ENCODE data around the gene UBE3B.
A peak's percentile ranks its signal among the peaks of the same experiment; 100 is the strongest.

The UBE3B gene

DNA sequence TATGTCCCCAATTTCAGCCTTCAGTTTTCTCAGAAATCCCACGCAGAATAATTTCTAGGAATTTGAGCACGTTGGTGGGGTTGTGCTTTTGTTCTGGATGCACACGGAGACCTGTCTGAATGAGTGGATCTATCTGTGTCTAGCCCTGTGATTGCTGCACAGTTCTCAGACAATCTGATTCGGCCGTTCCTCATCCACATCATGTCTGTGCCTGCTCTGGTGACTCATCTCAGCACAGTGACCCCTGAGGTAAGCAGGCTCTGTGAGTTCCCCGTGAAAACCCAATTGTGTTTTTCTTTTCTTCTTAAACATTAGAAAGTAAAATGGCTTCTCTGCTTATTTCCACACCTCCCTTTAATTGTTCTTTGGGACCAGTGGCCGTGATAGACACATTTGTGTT, 20.2 kb downstream of the UBE3B start:
- DNase-seq: no peak

DNA sequence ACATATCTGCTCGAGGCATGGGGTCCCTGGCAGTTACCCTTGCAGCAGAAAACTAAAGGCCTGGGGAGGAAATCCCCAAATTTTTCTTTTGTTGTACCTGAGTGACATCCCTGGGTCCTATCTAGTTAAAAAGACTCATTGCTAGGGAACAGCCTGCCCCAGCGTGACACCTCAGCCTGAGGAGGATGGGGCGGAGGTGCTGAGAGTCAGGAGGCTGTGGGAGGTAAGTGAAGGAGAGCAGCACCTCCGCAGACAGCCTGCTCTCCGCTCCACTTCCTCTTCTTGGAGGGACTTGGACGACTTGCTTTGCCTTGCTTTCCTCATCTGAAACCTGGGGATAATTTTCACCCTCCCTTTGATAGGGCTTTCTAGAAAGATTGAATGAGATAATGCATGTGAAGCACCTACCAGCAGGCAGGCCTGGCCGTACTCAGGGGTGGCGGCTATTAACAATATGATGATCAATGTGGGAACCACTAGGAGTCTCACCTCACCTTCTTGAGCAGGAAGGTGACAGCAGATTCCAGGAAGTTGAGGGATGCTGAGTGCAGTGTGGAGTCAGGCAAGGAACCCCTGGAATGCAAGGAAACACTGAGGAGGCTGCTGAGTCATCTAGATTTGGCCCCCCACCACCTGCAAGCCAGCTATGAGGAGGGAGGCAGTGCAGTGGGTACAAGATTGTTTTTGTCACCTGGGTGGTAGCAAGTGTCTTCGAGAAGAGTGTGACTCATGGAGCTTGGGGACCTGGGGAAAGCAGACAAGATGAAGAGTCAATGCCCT, 23.2 kb downstream of the UBE3B start:
- no peak for DNase-seq

DNA sequence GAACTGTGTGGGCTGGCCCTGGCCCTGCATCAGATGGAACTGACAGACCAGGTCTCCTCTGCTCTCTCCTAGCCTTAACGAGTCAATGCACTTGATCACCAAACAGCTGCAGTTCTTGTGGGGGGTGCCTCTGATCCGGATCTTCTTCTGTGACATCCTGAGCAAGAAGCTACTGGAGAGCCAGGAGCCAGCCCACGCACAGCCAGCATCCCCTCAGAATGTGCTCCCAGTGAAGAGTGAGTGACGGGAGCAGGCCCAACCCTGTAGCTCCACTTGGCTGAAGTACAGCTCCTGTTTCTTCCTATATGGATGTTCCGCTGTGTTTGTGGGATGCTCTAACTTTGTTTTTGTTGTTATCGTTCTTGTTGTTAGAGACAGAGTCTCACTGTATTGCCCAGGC, 23.9 kb downstream of the UBE3B start:
- no peak for DNase-seq

DNA sequence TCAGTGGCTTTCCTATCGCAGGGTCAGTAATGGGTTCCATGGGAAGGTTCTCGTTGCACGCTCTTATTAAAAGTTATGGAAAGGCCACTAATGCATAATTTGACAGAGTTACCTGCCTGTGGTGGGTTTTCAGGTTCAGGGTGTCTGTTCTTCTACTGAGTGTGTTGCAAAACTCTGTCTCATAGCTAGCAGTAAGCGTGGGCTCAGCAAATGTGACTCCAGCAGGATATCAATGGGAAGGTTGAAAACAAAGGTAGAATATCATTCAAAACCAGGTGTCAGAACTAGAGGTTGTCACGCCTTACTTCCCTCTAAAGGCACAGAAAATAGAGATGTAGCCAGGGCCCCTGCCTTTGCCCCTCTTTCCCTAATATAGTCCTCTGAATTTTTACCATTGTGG, 24.9 kb downstream of the UBE3B start:
- DNase-seq: no peak

DNA sequence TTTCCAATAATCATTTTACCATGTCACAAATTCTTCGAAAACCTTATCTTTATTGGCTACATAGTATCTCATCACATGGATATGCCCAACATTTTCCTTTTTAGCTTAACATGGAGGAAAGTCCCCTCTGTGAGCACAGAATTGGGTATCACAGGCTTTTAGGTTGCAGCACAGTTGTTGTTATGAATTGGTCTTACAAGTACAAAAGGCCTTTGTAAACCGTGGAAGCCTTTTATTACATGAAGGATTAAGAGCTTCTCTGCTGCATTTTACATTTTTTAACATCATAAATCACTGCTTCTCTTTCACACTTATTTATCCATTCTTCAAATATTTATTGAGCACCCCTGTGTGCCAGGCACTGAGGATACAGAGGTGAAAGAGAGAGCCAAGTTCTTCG, 26.2 kb downstream of the UBE3B start:
- no peak for DNase-seq

DNA sequence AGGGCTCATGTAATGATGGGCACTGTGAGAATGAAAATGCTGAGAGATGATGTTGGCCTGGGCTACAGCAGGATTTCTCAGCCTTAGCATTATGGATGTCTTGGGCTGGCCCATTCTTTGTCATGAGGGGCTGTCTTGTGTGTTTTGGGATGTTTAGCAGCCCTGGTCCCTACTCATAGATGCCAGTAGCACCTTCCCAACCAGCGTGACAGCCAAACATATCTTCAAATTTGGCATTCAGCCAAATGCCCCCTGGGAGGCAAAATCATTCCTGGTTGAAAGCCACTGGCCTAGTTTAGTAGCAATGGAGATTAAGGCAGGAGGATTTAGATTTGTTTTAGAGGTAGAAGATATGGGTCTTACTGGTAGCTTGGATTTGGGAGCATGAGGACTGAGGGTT, 26.6 kb downstream of the UBE3B start:
- DNase-seq: no peak

DNA sequence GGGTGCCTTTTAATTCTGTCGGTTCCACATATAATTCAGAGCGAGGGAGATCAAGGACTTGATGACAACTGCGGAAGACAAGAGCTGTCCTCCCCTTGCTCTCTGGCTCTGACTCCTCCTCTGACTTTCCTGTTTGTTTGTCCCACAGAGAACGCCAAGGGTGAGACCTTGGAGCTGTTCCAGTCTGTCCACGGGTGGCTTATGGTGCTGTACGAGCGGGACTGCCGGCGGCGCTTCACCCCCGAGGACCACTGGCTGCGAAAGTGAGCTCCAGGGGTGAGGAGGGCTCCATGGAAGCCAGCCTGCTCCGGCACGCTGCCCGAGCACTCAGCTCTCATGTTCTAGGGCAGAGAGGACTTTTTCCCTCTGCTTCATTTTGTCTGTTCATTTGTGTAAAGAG, 32.8 kb downstream of the UBE3B start:
- DNase-seq: no peak

DNA sequence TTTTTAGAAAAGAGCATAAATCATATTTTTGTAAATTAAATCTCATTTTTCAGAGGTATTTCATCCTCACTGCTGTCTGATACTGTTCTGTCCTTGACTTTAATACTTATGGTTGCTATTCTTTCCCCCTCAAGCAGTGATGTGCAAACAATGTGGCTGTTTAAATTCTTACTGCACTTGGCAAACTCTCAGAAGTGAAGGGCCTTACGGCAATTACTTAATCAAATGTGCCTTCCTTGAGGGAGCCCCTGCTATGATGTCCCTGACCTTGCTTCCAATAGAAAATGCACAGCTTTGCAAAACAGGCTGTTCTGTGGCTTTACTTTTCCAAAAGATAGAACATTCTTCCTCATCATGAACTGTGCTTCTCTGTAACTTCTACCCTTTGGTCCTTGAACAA, 35.2 kb downstream of the UBE3B start:
- DNase-seq: no peak

DNA sequence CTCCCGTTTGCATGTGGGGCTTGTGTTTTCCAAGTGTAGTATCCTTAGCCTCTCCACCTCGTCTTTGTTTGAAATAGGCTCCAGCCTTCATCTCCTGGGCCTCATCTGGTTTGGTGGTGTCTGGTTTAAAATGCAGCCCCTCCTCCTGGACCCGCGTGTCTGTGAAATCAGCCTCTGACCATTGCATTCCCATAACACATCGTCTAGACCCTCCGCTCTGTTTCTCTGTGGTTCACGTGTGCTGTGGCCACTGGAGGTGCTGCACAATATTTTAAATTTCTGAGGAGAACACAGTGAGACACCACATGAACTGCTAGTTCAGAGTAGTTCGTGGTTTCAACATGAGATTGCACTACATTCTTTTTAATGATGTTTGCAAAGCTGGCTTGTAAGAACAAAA, 35.6 kb downstream of the UBE3B start:
- DNase-seq: no peak

DNA sequence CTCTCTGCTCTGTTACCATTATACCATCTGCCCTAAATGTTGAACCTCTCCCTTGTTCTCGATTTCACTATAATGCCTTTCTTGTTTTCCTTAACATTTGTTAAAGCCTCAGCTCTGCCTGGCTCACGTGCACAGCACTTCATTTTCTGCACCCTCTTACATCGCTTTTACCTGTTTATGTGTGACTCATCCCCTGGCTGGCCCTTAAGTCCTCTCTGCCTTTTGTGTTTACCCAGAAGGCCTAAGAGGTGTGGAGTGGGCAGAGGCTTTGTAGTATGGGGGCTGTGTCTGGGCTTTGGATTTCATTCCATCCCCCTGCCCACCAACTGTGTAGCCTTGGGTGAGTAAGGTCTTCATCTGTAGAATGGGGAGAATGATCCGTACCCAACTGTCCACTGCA, 36.5 kb downstream of the UBE3B start:
- DNase-seq: no peak

DNA sequence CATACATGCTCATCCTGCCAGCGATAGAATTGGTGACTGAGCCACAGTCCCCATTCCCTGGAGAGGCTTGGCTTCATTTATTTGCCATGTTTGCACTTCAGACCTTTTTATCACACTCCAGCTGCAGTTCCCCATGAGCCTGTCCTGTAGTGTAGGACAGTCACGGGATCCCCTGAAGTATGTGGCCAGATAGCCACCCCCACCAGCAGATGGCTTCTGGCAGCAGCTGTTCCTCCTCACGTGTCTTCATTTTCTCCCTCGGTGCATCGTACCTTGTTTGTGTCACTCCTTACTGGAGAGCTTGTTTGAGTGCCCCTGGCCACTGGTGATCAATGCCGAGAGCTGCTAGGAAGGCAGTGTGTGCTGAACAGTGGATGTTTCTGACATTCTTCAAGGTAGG, 40.2 kb downstream of the UBE3B start:
- no peak for DNase-seq

DNA sequence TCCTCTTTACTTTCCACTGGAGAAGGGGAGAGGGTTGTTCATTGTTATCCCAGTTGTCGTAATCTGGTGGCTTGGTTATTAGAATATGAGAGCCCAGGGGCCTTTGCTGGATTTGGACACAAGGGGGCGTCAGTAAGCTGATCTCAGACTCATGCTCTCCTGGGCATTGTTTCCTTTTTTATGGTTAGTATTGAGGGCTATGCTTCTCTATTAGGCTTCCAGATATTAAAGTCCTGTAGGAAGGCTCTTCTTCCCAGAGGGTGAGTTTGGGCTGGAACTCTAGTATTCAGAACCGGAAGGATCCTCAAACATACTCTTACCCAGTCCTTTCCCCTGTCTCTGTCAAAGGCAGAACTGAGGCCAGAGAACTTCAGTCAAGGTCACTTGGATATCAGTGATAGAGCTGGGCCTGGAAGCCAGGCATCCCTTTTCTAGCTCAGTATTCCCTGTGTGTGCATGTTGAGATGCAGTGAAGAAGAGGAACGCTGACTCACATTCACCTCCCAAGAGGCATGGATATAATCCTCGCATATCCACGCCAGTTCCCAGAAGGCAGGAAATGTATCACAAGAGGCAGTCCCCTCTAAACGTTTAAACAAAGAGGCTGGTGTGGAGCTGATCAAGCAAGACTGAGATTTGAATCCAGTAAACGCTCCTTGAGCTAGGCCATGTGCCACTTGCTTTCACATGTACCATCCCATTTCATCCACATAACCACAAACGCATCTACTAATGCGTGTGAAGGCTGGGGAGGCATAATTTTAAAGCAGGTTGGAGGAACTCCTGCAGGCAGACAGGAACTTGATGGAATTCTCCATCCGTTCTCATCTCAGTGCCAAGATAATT, 41.6 kb downstream of the UBE3B start:
- peak in 4 of 5 donors; percentile 22 to 51 (median 28) for DNase-seq

DNA sequence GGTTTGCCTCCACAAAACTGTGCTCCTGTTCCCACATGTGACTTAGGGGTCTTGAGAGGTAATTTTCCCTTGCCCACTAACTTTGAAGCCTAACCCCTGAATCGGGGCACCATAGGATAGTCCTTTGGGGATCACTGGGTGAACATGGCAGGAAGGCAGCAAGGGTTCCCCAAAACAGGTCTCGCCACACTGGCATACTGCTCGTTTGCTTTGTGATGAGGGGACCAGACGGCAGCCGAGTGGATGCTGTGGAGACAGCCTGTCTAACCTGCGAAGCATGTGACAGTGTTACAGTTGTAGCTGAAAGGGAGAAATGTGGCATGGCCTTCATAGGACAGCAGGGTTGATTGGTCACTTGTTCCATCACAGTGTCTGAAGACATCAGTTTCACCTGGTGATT, 42.4 kb downstream of the UBE3B start:
- DNase-seq: no peak

DNA sequence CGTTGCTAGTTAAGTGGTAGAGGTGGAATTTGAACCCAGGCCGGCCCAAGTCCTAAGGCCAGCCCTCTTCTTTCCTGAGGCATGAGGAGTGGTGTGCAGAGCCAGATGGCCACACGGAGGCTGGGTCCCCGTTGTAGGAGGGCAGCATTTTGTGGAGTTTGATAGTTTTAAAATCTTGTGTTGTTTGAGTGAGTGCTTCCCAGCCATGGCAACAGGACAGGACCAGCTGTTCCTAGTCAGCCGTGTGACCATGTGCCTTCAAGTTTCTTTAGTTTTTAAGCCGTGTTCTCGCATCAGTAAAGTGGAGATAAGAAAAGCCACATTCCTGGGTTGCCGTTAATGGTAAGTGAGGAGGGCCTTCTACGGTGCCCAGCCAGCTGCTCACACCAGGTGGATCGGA, 44.4 kb downstream of the UBE3B start:
- no peak for DNase-seq

DNA sequence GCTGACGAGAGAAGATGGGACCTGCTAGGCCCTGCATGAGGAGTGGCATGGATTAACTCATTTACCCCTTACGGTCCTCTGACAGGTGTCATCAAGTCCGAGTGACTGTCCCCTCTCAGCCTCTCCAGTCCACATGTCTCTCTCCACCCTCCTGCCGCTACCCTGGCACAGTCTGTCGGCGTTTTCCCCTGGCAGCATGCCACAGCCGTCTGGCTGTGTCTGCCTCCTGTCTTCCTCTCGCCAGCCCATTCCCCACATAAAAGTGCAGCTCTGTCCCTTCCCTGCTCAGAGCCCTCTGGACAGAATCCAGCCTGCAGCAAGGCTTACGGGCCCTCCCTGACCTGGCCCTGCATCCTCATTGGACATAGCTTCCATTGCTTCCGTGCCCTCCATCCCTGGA, 45.6 kb downstream of the UBE3B start:
- DNase-seq: no peak

DNA sequence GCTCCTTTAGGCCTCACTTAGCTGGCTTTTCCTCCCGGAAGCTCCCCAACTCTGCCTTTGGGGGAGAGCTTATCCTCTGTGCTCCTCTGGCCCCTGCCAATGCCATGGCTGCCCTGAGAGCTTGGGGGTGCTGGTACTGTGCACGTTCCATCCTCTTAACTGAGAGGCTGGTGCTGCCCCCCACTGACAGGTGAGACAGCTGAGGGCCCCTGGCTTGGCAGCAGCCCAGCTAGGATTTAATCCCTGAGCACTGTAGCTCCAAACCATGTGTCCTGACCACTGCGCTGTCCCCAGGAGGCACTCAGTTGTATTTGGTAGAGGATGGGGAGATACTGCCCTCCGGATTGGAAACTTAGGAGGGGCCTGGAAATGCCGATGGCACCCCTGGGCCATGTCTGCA, 46.1 kb downstream of the UBE3B start:
- DNase-seq: no peak

DNA sequence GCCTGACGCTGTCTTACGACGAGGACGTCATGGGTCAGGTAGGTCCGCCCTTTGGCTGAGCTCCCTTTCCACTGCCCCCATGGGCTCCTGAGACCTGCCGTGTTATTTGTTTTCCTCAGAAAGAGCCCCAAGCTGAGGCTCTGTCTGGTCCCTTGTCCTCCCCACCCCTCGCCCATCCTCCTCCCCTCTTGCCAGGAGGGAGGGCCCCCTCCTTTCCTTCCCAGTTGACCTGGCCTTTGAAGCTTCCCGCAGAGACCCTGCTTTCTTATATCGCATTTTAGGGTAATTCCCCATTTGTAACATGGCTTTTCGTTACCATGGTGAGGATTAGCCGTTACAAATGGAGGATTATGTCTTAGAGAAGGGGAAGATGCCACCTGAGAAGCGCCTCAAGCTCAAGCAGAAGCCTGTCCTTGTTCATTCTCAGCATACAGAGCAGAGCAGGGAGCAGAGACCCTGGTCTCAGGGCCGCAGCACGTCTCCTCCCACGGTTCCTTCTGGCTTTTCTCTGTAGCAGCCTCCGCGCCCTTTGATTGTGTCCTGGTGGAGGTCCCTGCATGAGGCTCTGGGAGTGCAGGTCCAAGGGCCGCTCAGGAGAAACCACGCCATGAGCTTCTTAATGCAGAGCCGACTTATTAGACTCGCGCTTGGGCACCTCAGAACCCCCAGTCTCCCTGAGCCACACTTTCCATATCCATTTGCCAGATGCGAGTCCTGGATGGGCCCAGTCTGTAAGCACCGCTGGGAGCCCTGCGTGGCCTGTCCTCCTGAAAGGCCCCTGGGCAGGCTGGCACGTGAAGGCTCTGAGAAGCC, 47.2 kb downstream of the UBE3B start:
- DNase-seq: no peak

DNA sequence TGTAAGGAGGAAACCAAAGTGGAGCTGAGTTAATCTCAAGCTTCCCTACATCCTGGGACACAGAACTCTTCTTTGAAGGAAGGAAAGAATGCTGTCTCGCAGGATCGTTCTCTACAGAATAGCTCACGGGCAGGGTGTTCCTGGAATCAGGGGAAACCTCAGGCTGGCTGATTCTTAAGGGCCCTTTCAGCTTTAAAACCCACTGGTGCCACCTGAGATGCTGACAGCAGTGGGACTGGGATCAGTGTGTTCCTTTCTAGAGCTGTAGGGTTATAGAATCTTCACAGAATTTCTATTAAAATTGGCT, 47.8 kb downstream of the UBE3B start:
- no peak for DNase-seq

DNA sequence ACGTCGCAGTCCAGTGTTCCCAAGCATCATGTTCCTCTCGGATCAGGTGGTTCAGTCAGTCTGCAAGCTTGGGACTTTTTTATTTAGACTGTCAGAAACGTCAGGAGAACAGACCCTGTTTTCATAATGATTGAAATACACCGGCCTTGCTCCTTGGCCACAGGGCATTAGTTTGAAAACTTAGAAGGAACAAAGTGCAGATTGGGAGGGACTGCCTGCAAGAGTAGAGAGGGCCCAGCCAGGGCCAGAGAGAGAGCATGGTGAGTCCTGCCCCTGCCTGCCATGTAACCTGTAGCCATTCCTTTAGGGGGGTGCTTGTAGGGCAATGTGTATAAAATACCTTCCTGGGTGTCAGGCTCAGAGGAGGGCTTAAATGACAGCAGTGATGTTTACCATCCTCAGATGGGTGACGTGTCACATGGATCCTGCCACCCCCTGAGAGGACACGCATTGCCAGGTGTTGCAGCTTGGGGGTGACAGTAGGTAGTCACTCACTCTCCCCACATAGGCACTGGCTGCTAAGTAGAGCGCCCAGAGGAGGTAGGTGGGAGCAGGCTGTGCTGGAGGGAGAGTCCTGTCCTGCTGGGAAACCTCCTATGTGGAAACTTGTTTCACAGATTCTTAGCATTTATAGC, 50.2 kb downstream of the UBE3B start:
- no peak for DNase-seq

DNA sequence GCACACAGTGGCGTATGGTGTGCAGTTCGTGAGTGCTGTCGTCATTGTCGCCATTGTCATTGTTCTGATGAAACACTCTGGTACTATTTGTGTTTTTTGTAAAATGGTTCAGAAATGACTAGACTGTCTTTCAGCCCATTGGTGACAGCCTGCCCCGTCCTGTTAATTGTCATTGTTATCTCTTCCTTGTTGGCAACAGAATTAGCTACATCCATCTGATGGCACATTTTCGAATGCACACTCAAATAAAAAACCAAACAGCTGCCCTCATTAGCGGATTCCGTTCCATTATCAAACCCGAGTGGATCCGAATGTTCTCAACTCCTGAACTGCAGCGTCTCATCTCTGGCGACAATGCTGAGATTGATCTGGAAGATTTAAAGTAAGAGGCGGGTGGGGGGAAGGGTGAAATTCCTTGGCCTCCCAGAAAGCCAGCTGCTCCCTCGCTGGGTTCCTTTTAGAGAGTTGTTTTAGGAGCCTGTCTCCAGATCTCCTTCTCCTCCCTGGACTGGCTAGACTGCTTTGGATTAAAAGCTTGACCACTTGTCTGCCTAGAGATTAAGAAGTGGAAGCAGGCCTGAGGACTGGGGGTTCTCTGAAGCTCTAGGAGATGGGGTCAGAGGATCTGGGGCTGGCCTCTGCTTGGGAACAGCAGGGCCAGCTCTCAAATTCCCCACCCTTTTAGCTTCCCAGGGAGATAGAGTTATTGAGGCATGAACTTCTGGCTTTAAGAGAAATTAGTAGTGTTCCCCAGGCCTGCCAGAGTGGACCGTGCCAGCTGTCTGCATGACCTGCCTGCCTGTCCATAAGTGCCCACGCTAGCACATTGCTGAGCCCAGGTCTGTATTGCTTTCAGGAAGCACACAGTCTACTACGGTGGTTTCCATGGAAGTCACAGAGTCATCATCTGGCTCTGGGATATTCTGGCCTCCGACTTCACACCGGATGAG, 52.5 kb downstream of the UBE3B start:
- no peak for DNase-seq

DNA sequence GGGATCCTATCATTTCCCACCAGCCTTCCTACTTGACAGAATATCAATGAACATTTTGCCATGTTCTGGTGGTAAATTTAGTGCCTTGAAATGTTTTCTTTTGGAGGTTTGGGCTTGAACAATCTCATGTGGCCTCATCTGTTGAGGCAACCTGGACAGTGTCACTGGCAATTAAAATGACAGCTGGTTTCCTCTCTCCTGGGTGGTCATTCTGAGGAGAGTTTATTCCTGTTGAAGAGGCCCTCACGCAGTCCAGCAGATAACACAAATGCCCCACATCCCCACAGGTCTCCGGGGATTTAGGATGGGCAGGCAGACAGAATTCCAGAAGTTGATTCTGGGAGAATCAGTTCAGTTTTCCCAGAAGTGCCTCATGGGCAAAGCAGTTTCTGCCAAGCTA, 54.0 kb downstream of the UBE3B start:
- DNase-seq: no peak
